HL-60 (cell line): Measurements from ENCODE around the gene THAP7.
"Not testable (repeated sequence)": the region's sequence is repeated elsewhere in the genome, so short reads cannot be mapped to it uniquely, and the experiment has no call there.

Experiments
- DNase-seq, 2 experiments: peaks; one replicate each; pipeline ENCODE4 v3.0.0-alpha.2; 2010 to 2020; ENCODE audit warnings: low read depth in 1 of 2, low spot score in 1 of 2
- H3K27ac ChIP-seq: fragments of 250-450 bp; sonication (Bioruptor Pico); replicated peaks from 2 replicates; pipeline ENCODE4 v1.5.1; 2020; ENCODE audit warnings: mild to moderate bottlenecking, moderate library complexity
- H3K27me3 ChIP-seq: fragments of 250-450 bp; sonication (Bioruptor Pico); 2 replicates; pipeline ENCODE4 v1.5.1; 2021; ENCODE audit warnings: mild to moderate bottlenecking, moderate library complexity; ENCODE audit not compliant: insufficient read depth, poor library complexity, severe bottlenecking
- H3K4me3 ChIP-seq: replicated peaks from 2 replicates; pipeline ENCODE4 v1.5.1; 2011; ENCODE audit warnings: mild to moderate bottlenecking, control low read depth, low read length; ENCODE audit not compliant: insufficient read depth
- GABPA ChIP-seq: IDR thresholded peaks from 2 replicates; pipeline ENCODE4 v1.6.1; 2012; ENCODE audit warnings: low read depth
- POLR2AphosphoS5 ChIP-seq: IDR thresholded peaks from 2 replicates; pipeline ENCODE4 v1.6.1; 2012; ENCODE audit warnings: low read depth
- SPI1 ChIP-seq: IDR thresholded peaks from 2 replicates; pipeline ENCODE4 v1.6.1; 2012; ENCODE audit warnings: low read depth, mild to moderate bottlenecking, borderline replicate concordance
- long read RNA-seq: library from polyadenylated mRNA; unstranded; transcript quantifications from one replicate; pipeline ENCODE4 v2.0.0, GENCODE V29; 2020
- TF ChIP-seq, protein P1 (sequence below): IDR thresholded peaks from one replicate; pipeline ENCODE4 v1.5.1; 2011; ENCODE audit warnings: low read length, control low read depth, inconsistent platforms; ENCODE audit not compliant: insufficient read depth
- TF ChIP-seq, protein P2 (sequence below): IDR thresholded peaks from 2 replicates; pipeline ENCODE4 v1.6.1; 2012; ENCODE audit warnings: low read depth; ENCODE audit not compliant: insufficient replicate concordance

THAP7 gene, protein sequence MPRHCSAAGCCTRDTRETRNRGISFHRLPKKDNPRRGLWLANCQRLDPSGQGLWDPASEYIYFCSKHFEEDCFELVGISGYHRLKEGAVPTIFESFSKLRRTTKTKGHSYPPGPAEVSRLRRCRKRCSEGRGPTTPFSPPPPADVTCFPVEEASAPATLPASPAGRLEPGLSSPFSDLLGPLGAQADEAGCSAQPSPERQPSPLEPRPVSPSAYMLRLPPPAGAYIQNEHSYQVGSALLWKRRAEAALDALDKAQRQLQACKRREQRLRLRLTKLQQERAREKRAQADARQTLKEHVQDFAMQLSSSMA
- long read RNA-seq, transcript THAP7-204 (2 exons, 1,809 nt) = minor isoform, 34 of 115 reads
- long read RNA-seq, transcript THAP7-203 (4 exons, 1,080 nt) = minor isoform, 6 of 115 reads
- long read RNA-seq, transcript THAP7-208 (3 exons, 1,957 nt) = major isoform, 46 of 115 reads
- long read RNA-seq, transcript THAP7-202 (5 exons, 1,144 nt) = minor isoform, 24 of 115 reads
- long read RNA-seq, partial matches to known transcripts = 0 of 115 reads
- long read RNA-seq, other reads (novel, unspliced or antisense) = 2 of 115 reads

DNA sequence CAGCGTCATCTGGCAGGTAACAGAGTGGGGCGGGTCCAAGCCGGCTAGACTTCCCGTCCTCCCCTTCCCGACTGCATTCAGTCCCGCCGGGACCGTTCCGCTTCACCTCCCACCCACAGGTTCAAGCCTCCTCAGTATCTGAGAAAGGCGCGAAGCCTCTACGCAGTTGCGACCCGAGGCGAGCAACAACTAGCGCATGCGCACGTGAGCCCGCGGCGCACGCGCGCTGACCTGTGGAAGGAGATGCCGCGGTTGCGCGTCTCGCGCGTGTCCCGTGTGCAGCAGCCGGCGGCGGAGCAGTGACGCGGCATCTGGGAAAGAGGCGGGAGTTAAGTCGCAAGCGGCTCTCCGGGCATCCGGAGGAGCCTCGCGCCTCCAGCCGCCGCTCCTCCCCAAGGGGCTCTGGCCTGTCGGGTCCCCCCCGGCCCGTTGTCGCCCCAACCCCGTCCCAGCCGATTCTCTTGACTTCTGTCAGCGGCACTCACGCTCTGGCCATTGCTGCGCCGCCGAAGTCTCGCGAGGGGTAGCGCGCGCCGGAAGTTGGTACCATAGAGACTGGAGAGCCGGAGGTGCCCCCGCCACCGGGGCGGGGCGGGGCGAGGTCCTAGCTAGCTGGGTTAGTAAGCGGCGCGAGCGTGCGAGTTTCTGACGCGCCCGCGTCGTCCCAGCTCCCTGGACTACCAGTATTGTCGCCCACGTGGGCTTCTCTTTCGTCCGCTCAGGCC is at the start of gene THAP7:
Gene THAP7 (minus strand): TSS at position 518 of the 725 bp plus-strand sequence. CDS start 207 bp downstream, at position 311.
- peak within 1 kb of the TSS; percentile 68 for H3K4me3 ChIP-seq
- DNase-seq = peak; percentile 97 to 98
- peak within 1 kb of the TSS; percentile 97 for H3K27ac ChIP-seq
- no peaks in the 10 kb centered on the region for H3K27me3 ChIP-seq
- TF ChIP-seq, protein P1, sequence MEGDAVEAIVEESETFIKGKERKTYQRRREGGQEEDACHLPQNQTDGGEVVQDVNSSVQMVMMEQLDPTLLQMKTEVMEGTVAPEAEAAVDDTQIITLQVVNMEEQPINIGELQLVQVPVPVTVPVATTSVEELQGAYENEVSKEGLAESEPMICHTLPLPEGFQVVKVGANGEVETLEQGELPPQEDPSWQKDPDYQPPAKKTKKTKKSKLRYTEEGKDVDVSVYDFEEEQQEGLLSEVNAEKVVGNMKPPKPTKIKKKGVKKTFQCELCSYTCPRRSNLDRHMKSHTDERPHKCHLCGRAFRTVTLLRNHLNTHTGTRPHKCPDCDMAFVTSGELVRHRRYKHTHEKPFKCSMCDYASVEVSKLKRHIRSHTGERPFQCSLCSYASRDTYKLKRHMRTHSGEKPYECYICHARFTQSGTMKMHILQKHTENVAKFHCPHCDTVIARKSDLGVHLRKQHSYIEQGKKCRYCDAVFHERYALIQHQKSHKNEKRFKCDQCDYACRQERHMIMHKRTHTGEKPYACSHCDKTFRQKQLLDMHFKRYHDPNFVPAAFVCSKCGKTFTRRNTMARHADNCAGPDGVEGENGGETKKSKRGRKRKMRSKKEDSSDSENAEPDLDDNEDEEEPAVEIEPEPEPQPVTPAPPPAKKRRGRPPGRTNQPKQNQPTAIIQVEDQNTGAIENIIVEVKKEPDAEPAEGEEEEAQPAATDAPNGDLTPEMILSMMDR = no peak
- TF ChIP-seq SPI1 (no peak), POLR2AphosphoS5 (peak; percentile 81), GABPA (peak; percentile 80)
- TF ChIP-seq, protein P2, sequence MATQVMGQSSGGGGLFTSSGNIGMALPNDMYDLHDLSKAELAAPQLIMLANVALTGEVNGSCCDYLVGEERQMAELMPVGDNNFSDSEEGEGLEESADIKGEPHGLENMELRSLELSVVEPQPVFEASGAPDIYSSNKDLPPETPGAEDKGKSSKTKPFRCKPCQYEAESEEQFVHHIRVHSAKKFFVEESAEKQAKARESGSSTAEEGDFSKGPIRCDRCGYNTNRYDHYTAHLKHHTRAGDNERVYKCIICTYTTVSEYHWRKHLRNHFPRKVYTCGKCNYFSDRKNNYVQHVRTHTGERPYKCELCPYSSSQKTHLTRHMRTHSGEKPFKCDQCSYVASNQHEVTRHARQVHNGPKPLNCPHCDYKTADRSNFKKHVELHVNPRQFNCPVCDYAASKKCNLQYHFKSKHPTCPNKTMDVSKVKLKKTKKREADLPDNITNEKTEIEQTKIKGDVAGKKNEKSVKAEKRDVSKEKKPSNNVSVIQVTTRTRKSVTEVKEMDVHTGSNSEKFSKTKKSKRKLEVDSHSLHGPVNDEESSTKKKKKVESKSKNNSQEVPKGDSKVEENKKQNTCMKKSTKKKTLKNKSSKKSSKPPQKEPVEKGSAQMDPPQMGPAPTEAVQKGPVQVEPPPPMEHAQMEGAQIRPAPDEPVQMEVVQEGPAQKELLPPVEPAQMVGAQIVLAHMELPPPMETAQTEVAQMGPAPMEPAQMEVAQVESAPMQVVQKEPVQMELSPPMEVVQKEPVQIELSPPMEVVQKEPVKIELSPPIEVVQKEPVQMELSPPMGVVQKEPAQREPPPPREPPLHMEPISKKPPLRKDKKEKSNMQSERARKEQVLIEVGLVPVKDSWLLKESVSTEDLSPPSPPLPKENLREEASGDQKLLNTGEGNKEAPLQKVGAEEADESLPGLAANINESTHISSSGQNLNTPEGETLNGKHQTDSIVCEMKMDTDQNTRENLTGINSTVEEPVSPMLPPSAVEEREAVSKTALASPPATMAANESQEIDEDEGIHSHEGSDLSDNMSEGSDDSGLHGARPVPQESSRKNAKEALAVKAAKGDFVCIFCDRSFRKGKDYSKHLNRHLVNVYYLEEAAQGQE = peak; percentile 78

DNA sequence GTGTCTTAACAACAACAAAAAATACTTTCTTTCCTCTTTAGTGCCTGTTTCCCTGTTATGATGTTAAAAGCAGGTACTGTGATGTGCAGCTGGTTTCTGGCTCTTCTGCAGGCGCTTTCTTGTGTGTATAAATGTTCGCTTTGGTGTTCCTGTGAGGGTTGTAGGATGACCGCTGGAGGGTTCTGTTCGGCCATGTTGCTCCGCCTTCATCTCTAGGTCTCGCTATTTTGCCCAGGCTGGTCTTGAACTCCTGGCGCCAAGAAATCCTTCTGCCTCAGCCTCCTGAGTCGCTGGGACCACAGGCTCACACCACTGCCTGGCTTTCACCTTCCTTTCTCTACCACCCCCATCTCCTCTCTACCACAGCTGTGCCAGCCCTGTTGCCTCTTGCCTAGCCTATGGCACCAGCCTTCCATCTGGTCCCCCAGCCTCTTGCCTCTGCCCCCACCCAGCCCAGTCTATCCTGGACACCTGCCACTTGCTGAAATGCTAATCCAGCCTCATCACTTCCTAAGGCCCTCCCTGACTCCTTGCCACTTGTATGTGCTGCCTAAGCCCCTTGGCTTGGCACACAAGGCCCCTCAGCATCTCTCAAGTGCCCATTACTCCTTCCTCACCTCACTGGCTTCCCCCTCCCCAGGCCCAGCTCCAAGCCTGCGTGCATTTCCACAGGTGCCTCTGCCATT is 49.4 kb upstream of the THAP7 start:
- Histone ChIP-seq H3K27me3 (peaks cover 3% of the 10 kb centered on the region), H3K4me3 (no peak overlapping the region), H3K27ac (no peak overlapping the region)
- TF ChIP-seq, protein P1 = no peak
- TF ChIP-seq, protein P2 = no peak
- TF ChIP-seq POLR2AphosphoS5 (no peak), GABPA (no peak), SPI1 (no peak)
- DNase-seq = no peak

DNA sequence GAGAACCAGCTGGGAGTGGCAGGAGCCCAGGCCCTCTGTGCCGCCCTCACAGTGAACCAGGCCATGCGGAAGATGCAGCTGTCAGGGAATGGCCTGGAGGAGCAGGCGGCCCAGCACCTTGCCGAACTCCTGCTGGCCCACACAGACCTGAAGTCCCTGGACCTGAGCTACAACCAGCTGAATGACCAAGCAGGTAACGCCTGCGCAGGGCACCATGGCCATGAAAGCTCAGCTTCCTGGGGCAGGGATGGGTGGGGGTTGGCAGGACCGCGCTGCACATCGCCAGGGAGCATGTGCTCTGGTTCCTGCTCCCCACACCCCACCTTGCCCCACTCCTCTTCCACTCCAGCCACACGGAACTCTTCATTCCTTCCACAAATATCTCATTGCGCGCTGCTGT is 47.0 kb upstream of the THAP7 start:
- DNase-seq, H3K27me3 ChIP-seq, H3K4me3 ChIP-seq, H3K27ac ChIP-seq: not testable (repeated sequence)

DNA sequence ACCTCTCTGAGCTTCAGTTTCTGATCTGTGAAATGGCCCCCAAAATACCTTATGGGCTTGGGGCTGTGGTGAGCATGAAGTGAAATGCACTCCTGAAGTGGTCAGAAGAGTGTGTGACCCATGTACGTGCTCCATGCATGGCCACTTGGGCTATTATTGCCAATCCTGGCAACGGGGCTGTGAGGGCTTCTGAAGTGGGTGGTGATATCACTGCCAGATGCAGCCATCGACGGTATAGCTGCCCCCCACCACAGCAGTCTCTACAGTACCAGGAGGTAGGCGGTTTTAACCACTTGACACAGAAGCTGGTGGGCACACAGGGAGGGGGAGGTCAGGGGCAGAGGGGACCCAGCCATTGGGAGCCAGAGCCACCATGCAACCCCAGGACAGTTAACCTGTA is 46.5 kb upstream of the THAP7 start:
- DNase-seq, H3K27me3 ChIP-seq, H3K4me3 ChIP-seq, H3K27ac ChIP-seq: not testable (repeated sequence)
